HL-60 (cell line): ENCODE measurements around the gene SNX20.

Experiments
- DNase-seq, 2 experiments: peaks; one replicate each; pipeline ENCODE4 v3.0.0-alpha.2; 2010 to 2020; ENCODE audit warnings: low read depth in 1 of 2, low spot score in 1 of 2
- H3K27ac ChIP-seq: fragments of 250-450 bp; sonication (Bioruptor Pico); replicated peaks from 2 replicates; pipeline ENCODE4 v1.5.1; 2020; ENCODE audit warnings: mild to moderate bottlenecking, moderate library complexity
- H3K27me3 ChIP-seq: fragments of 250-450 bp; sonication (Bioruptor Pico); 2 replicates; pipeline ENCODE4 v1.5.1; 2021; ENCODE audit warnings: mild to moderate bottlenecking, moderate library complexity; ENCODE audit not compliant: insufficient read depth, poor library complexity, severe bottlenecking
- H3K4me3 ChIP-seq: replicated peaks from 2 replicates; pipeline ENCODE4 v1.5.1; 2011; ENCODE audit warnings: mild to moderate bottlenecking, control low read depth, low read length; ENCODE audit not compliant: insufficient read depth
- GABPA ChIP-seq: IDR thresholded peaks from 2 replicates; pipeline ENCODE4 v1.6.1; 2012; ENCODE audit warnings: low read depth
- POLR2AphosphoS5 ChIP-seq: IDR thresholded peaks from 2 replicates; pipeline ENCODE4 v1.6.1; 2012; ENCODE audit warnings: low read depth
- SPI1 ChIP-seq: IDR thresholded peaks from 2 replicates; pipeline ENCODE4 v1.6.1; 2012; ENCODE audit warnings: low read depth, mild to moderate bottlenecking, borderline replicate concordance
- TF ChIP-seq, protein P1 (sequence below): IDR thresholded peaks from one replicate; pipeline ENCODE4 v1.5.1; 2011; ENCODE audit warnings: low read length, control low read depth, inconsistent platforms; ENCODE audit not compliant: insufficient read depth
- TF ChIP-seq, protein P2 (sequence below): IDR thresholded peaks from 2 replicates; pipeline ENCODE4 v1.6.1; 2012; ENCODE audit warnings: low read depth; ENCODE audit not compliant: insufficient replicate concordance

Gene SNX20

DNA sequence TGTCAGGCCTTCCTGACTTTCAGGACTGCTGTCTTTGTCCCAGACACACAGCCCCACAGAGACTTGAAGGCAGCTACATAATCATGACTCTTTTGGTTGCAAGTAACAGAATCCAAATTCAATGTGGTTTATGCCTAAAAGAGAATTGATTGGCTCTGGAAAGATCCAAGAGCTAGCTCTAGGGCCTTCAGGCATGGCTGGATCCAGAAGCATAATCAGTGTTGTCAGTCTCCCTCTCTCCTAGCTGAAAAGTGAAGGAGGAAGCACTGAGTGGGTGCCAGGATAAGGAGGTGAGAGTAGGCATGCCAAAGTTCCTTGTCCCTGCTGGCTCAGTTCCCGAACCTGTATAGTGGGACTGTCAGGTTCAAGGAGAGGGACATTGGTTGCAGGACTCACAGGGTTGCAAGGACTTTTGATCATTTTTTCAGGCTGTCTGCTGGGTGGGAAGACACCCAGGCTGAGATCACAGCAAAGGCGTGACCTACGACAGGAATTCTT lies 25.5 kb downstream of the SNX20 start:
- H3K27me3 ChIP-seq, result no peaks in the 10 kb centered on the region
- H3K27ac ChIP-seq, result no peak overlapping the region
- no peak overlapping the region for H3K4me3 ChIP-seq
- TF ChIP-seq, protein P1, sequence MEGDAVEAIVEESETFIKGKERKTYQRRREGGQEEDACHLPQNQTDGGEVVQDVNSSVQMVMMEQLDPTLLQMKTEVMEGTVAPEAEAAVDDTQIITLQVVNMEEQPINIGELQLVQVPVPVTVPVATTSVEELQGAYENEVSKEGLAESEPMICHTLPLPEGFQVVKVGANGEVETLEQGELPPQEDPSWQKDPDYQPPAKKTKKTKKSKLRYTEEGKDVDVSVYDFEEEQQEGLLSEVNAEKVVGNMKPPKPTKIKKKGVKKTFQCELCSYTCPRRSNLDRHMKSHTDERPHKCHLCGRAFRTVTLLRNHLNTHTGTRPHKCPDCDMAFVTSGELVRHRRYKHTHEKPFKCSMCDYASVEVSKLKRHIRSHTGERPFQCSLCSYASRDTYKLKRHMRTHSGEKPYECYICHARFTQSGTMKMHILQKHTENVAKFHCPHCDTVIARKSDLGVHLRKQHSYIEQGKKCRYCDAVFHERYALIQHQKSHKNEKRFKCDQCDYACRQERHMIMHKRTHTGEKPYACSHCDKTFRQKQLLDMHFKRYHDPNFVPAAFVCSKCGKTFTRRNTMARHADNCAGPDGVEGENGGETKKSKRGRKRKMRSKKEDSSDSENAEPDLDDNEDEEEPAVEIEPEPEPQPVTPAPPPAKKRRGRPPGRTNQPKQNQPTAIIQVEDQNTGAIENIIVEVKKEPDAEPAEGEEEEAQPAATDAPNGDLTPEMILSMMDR, result no peak
- no peak for TF ChIP-seq GABPA
- TF ChIP-seq SPI1, result no peak
- TF ChIP-seq POLR2AphosphoS5, result no peak
- TF ChIP-seq, protein P2, sequence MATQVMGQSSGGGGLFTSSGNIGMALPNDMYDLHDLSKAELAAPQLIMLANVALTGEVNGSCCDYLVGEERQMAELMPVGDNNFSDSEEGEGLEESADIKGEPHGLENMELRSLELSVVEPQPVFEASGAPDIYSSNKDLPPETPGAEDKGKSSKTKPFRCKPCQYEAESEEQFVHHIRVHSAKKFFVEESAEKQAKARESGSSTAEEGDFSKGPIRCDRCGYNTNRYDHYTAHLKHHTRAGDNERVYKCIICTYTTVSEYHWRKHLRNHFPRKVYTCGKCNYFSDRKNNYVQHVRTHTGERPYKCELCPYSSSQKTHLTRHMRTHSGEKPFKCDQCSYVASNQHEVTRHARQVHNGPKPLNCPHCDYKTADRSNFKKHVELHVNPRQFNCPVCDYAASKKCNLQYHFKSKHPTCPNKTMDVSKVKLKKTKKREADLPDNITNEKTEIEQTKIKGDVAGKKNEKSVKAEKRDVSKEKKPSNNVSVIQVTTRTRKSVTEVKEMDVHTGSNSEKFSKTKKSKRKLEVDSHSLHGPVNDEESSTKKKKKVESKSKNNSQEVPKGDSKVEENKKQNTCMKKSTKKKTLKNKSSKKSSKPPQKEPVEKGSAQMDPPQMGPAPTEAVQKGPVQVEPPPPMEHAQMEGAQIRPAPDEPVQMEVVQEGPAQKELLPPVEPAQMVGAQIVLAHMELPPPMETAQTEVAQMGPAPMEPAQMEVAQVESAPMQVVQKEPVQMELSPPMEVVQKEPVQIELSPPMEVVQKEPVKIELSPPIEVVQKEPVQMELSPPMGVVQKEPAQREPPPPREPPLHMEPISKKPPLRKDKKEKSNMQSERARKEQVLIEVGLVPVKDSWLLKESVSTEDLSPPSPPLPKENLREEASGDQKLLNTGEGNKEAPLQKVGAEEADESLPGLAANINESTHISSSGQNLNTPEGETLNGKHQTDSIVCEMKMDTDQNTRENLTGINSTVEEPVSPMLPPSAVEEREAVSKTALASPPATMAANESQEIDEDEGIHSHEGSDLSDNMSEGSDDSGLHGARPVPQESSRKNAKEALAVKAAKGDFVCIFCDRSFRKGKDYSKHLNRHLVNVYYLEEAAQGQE, result no peak
- DNase-seq, result no peak

DNA sequence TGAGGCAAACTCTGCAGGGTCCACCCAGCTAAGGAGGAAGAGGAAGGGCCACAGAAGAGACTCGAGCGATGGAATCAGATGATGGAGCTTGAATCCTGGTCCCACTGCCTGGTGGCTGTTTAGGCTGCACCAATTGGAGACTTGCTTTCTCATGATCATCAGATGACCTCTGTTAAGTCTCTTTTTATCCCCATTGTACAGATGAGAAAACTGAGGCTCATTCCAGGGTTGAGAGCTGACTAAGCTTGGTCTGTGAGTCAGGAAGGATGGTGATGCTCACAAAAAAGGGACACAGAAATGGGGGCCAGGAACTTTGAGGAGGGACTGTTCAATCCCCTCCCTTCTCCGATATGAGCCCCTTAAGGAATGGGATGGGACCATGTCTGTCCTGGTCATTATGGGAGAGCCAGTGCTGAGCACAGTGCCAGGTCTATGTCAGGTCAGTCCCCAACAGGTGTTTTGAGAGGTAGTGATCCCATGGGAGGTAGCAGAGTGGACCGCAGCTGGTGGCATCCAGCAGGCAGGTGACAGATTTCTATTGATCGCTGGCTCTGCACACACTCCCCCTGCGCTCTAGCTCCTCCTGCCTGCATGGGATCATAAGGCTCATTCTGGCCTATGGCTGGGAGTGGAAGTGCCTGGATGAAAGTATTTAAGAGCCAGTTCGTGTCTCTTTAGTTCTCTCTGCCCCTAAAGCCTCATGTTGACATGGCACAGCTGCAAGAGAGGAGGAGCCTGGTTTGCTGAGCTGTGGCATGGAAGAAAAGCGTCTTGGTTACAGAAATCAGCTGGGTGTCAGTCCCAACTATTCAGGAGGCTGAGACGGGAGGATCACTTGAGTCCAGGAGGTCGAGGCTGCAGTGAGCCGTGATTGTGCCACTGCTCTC lies 27.2 kb downstream of the SNX20 start:
- Histone ChIP-seq H3K27ac (no peak overlapping the region), H3K4me3 (no peak overlapping the region), H3K27me3 (no peaks in the 10 kb centered on the region)
- no peak for TF ChIP-seq GABPA
- TF ChIP-seq, protein P1, result no peak
- TF ChIP-seq POLR2AphosphoS5, result no peak
- no peak for TF ChIP-seq SPI1
- no peak for DNase-seq

DNA sequence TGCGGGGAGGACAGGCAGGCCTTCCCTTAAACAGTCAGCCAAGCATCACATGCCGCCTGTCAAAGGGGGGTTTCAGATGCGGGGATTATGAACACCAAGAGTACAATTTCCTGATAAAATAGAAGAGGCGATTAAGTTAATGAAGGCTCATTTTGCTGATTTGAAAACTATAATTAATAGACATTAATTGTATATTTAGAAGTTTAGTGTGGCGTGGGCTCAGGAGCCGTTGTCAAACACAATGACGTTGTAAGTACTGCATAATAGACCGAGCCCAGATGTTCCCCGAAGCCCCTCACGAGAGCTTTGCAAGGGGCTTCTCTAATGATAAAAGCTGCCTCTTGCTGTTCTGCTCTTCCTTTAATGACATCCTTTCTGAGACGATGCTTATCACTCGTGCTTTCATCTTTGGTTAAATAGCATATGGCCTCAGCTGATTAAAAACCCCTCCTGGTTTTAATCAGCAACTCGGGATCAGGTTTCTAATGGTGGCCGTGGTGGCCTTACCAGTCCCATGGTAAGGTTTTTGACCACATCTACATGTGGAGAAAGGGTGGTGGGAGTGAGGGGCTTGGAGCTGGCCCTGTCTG lies 28.2 kb downstream of the SNX20 start:
- TF ChIP-seq, protein P1, result no peak
- TF ChIP-seq, protein P2, result no peak
- no peak for TF ChIP-seq POLR2AphosphoS5
- no peak overlapping the region for H3K27ac ChIP-seq
- no peak for DNase-seq

More for the DNA sequence above, 28.2 kb downstream of the SNX20 start:
- Histone ChIP-seq H3K4me3 (no peak overlapping the region), H3K27me3 (no peaks in the 10 kb centered on the region)
